ENCODE results near the gene MYLK4.

The MYLK4 gene

DNA sequence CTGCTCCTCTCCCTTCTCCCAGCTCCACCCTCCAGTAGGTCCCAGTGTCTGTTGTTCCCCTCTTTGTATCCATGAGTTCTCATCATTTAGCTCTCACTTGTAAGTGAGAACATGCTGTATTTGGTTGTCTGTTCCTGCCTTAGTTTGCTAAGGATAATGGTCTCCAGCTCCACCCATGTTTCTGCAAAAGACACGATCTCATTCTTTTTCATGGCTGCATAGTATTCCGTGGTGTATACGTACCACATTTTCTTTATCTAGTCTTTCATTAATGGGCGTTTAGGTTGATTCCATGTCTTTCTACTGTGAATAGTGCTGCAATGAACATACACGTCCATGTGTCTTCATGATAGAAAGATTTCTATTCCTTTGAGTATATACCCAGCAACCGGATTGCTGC is 136.6 kb downstream of the MYLK4 start:
- TF ChIP-seq SIN3A (IDR thresholded peaks at IDR 0.05; ENCODE audit: borderline replicate concordance, insufficient read depth, low read length) (no peak), FOXP2 (optimal IDR thresholded peaks at IDR 0.05; ENCODE audit: borderline replicate concordance, extremely low read depth, extremely low read length, insufficient read depth) (no peak), POLR2AphosphoS5 (IDR thresholded peaks at IDR 0.05; ENCODE audit: low read depth, low read length) (no peak), TAF1 (IDR thresholded peaks at IDR 0.05; ENCODE audit: borderline replicate concordance, insufficient read depth, low read length) (no peak)
- TF ChIP-seq, protein P1, sequence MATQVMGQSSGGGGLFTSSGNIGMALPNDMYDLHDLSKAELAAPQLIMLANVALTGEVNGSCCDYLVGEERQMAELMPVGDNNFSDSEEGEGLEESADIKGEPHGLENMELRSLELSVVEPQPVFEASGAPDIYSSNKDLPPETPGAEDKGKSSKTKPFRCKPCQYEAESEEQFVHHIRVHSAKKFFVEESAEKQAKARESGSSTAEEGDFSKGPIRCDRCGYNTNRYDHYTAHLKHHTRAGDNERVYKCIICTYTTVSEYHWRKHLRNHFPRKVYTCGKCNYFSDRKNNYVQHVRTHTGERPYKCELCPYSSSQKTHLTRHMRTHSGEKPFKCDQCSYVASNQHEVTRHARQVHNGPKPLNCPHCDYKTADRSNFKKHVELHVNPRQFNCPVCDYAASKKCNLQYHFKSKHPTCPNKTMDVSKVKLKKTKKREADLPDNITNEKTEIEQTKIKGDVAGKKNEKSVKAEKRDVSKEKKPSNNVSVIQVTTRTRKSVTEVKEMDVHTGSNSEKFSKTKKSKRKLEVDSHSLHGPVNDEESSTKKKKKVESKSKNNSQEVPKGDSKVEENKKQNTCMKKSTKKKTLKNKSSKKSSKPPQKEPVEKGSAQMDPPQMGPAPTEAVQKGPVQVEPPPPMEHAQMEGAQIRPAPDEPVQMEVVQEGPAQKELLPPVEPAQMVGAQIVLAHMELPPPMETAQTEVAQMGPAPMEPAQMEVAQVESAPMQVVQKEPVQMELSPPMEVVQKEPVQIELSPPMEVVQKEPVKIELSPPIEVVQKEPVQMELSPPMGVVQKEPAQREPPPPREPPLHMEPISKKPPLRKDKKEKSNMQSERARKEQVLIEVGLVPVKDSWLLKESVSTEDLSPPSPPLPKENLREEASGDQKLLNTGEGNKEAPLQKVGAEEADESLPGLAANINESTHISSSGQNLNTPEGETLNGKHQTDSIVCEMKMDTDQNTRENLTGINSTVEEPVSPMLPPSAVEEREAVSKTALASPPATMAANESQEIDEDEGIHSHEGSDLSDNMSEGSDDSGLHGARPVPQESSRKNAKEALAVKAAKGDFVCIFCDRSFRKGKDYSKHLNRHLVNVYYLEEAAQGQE (IDR thresholded peaks at IDR 0.05; ENCODE audit: insufficient read depth in 1 of 2, low read depth in 2 of 2, low read length in 2 of 2): no peak

Data from PFSK-1 (cell line).